K562 (cell line): Measurements from ENCODE around the gene MAP3K14. TPM values are rescaled to one million over a fixed set of nuclear protein-coding genes. Genes with fewer than 3 reads are reported as not detected.
A peak's percentile ranks its signal among the peaks of the same experiment; 100 is the strongest.

ENCODE experiments used
- ARID1B ChIP-seq: fragments of 450-650 bp; IDR thresholded peaks from 2 replicates; pipeline ENCODE4 v1.6.1; 2016; ENCODE audit warnings: antibody characterized with exemption, mild to moderate bottlenecking, inconsistent platforms
- FOXM1 ChIP-seq, 2 experiments: fragments of 450-650 bp in 1 of 2; sonication (generic) in 1 of 2; formaldehyde crosslinking in 1 of 2; IDR thresholded peaks; 2 replicates each; pipeline versions ENCODE4 v1.6.1 to v1.9.0; 2017 to 2022; ENCODE audit warnings: low read depth in 2 of 2, mild to moderate bottlenecking in 2 of 2, missing genetic modification reagents in 1 of 2, moderate library complexity in 1 of 2
- SMAD3 ChIP-seq: fragments of 450-650 bp; formaldehyde crosslinking; conservative IDR thresholded peaks from 2 replicates; pipeline ENCODE4 v1.4.0; 2020; ENCODE audit warnings: mild to moderate bottlenecking
- SMARCA5 ChIP-seq: fragments of 450-650 bp; IDR thresholded peaks from 2 replicates; pipeline ENCODE4 v1.6.1; 2016
- SMC3 ChIP-seq: conservative IDR thresholded peaks from 2 replicates; pipeline ENCODE4 v1.6.1; 2011; ENCODE audit warnings: low read depth, low read length, improper control_type of control experiment; ENCODE audit not compliant: insufficient read depth
- polyA plus RNA-seq, 8 experiments: library from polyadenylated mRNA; depleted of rRNA in 4 of 8; stranded (reverse) in 5 of 8; unstranded in 3 of 8; fragments of >200 nt; fragmentation: Nextera tagmentation in 2 of 8; fragmentation: Illumina TruSeq in 1 of 8; extraction: Ambion mirVana in 2 of 8; extraction: Trizol in 1 of 8; gene quantifications; 2 replicates each; pipeline versions ENCODE4 v1.2.1 to v1.2.3, GENCODE V29; 2011 to 2014; ENCODE audit warnings: inconsistent platforms in 1 of 8, missing spikeins in 1 of 8
- total RNA-seq, 7 experiments: library from RNA; depleted of rRNA in 6 of 7; stranded (reverse); fragments of >200 nt in 6 of 7; fragmentation: Illumina TruSeq in 2 of 7; extraction: Trizol in 2 of 7; gene quantifications; 2 replicates each; pipeline versions ENCODE4 v1.2.1 to v1.2.3, GENCODE V29; 2011 to 2021; ENCODE audit warnings: low replicate concordance in 1 of 7
- TF ChIP-seq, protein P1 (sequence below): IDR thresholded peaks from 3 replicates; pipeline ENCODE4 v1.6.1; 2011; ENCODE audit warnings: borderline replicate concordance, mild to moderate bottlenecking, moderate library complexity; ENCODE audit not compliant: insufficient read length; ENCODE audit errors: extremely low read depth
- TF ChIP-seq, protein P2 (sequence below): fragments of 450-650 bp; IDR thresholded peaks from 2 replicates; pipeline ENCODE4 v1.6.1; 2016; ENCODE audit warnings: mild to moderate bottlenecking, moderate library complexity

Gene MAP3K14
- total and polyA plus RNA-seq, 9 of the 15 experiments (the other 6 are each of a cell fraction or from before 2014, with no cell fraction given), result 0.45 to 8.7 (median 3.2) TPM

DNA sequence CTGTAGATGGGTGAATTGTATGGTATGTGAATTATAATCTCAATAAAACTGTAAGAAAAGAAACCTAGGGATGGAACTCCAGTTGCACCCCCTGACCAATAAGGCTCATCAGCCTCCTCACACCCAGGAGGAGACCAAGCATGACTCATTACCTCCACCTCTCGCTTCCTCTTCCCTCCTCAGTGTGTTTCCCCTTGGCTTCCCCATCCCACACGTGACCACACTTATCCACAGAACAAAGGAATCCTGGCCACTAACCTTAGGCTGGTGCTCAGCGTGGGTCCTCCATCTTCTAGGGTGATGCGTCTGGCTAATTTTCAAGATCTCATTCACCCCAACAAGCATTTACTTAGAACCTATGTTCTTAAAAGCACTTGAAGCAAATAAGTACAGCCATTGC is 36.2 kb upstream of the MAP3K14 start (continued):
- TF ChIP-seq, protein P1, sequence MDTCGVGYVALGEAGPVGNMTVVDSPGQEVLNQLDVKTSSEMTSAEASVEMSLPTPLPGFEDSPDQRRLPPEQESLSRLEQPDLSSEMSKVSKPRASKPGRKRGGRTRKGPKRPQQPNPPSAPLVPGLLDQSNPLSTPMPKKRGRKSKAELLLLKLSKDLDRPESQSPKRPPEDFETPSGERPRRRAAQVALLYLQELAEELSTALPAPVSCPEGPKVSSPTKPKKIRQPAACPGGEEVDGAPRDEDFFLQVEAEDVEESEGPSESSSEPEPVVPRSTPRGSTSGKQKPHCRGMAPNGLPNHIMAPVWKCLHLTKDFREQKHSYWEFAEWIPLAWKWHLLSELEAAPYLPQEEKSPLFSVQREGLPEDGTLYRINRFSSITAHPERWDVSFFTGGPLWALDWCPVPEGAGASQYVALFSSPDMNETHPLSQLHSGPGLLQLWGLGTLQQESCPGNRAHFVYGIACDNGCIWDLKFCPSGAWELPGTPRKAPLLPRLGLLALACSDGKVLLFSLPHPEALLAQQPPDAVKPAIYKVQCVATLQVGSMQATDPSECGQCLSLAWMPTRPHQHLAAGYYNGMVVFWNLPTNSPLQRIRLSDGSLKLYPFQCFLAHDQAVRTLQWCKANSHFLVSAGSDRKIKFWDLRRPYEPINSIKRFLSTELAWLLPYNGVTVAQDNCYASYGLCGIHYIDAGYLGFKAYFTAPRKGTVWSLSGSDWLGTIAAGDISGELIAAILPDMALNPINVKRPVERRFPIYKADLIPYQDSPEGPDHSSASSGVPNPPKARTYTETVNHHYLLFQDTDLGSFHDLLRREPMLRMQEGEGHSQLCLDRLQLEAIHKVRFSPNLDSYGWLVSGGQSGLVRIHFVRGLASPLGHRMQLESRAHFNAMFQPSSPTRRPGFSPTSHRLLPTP, result no peak
- TF ChIP-seq SMC3 (no peak), FOXM1 (IDR thresholded peaks at IDR 0.05; ENCODE audit: low read depth) (no peak), FOXM1 (CRISPR knock-in tag; IDR thresholded peaks at IDR 0.05; ENCODE audit: low read depth) (no peak), ARID1B (peak; percentile 37; the same call in 1 of the 2 replicates), SMAD3 (CRISPR knock-in tag) (no peak), SMARCA5 (no peak)
- TF ChIP-seq, protein P2, sequence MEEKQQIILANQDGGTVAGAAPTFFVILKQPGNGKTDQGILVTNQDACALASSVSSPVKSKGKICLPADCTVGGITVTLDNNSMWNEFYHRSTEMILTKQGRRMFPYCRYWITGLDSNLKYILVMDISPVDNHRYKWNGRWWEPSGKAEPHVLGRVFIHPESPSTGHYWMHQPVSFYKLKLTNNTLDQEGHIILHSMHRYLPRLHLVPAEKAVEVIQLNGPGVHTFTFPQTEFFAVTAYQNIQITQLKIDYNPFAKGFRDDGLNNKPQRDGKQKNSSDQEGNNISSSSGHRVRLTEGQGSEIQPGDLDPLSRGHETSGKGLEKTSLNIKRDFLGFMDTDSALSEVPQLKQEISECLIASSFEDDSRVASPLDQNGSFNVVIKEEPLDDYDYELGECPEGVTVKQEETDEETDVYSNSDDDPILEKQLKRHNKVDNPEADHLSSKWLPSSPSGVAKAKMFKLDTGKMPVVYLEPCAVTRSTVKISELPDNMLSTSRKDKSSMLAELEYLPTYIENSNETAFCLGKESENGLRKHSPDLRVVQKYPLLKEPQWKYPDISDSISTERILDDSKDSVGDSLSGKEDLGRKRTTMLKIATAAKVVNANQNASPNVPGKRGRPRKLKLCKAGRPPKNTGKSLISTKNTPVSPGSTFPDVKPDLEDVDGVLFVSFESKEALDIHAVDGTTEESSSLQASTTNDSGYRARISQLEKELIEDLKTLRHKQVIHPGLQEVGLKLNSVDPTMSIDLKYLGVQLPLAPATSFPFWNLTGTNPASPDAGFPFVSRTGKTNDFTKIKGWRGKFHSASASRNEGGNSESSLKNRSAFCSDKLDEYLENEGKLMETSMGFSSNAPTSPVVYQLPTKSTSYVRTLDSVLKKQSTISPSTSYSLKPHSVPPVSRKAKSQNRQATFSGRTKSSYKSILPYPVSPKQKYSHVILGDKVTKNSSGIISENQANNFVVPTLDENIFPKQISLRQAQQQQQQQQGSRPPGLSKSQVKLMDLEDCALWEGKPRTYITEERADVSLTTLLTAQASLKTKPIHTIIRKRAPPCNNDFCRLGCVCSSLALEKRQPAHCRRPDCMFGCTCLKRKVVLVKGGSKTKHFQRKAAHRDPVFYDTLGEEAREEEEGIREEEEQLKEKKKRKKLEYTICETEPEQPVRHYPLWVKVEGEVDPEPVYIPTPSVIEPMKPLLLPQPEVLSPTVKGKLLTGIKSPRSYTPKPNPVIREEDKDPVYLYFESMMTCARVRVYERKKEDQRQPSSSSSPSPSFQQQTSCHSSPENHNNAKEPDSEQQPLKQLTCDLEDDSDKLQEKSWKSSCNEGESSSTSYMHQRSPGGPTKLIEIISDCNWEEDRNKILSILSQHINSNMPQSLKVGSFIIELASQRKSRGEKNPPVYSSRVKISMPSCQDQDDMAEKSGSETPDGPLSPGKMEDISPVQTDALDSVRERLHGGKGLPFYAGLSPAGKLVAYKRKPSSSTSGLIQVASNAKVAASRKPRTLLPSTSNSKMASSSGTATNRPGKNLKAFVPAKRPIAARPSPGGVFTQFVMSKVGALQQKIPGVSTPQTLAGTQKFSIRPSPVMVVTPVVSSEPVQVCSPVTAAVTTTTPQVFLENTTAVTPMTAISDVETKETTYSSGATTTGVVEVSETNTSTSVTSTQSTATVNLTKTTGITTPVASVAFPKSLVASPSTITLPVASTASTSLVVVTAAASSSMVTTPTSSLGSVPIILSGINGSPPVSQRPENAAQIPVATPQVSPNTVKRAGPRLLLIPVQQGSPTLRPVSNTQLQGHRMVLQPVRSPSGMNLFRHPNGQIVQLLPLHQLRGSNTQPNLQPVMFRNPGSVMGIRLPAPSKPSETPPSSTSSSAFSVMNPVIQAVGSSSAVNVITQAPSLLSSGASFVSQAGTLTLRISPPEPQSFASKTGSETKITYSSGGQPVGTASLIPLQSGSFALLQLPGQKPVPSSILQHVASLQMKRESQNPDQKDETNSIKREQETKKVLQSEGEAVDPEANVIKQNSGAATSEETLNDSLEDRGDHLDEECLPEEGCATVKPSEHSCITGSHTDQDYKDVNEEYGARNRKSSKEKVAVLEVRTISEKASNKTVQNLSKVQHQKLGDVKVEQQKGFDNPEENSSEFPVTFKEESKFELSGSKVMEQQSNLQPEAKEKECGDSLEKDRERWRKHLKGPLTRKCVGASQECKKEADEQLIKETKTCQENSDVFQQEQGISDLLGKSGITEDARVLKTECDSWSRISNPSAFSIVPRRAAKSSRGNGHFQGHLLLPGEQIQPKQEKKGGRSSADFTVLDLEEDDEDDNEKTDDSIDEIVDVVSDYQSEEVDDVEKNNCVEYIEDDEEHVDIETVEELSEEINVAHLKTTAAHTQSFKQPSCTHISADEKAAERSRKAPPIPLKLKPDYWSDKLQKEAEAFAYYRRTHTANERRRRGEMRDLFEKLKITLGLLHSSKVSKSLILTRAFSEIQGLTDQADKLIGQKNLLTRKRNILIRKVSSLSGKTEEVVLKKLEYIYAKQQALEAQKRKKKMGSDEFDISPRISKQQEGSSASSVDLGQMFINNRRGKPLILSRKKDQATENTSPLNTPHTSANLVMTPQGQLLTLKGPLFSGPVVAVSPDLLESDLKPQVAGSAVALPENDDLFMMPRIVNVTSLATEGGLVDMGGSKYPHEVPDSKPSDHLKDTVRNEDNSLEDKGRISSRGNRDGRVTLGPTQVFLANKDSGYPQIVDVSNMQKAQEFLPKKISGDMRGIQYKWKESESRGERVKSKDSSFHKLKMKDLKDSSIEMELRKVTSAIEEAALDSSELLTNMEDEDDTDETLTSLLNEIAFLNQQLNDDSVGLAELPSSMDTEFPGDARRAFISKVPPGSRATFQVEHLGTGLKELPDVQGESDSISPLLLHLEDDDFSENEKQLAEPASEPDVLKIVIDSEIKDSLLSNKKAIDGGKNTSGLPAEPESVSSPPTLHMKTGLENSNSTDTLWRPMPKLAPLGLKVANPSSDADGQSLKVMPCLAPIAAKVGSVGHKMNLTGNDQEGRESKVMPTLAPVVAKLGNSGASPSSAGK, result no peak
